ENCODE measurements around the gene ZNF469. TPM values are rescaled to one million over a fixed set of nuclear protein-coding genes. Genes with fewer than 3 reads are reported as not detected.

ZNF469 gene
- total and polyA plus RNA-seq, 9 donors: 3.7 to 11.5 (median 6.2) TPM

DNA sequence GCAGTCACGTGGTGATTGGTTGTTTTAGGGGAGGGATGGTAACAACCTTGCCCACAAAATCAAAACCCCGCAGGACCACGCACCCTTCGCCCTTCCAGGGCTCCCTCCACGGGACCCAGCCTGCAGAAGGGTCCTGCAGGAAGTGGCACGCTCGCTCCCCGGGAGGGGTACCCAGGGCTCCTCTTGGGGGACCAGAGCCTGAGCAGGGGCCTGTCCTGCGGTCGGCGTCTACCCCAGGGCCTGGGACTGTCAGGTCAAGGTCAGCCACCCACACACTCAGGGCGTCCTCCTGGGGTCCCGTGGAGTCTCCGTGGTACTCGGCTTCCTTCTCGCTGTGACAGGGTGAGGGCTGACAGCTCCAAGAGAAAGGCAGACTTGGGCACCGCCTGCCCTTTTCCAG, 33.9 kb downstream of the ZNF469 start:
- Histone ChIP-seq H3K4me3 (ENCODE audit: low read length) (no peak overlapping the region), H3K4me1 (ENCODE audit: control insufficient read depth, insufficient read depth, low read length) (peaks cover 4% of the 10 kb centered on the region), H3K27ac (ENCODE audit: low read length) (no peak overlapping the region), H3K27me3 (ENCODE audit: control insufficient read depth, insufficient read depth, low read length) (peaks cover 3% of the 10 kb centered on the region), H3K9me3 (replicated peaks; ENCODE audit: control insufficient read depth, low read depth, low read length) (no peaks in the 10 kb centered on the region), H3K36me3 (ENCODE audit: control insufficient read depth, insufficient read depth, low read length) (no peaks in the 10 kb centered on the region)
- 88% methylated on average over 14 of the region's 17 CpGs for WGBS (ENCODE audit: insufficient coverage)
- no peak for DNase-seq

DNA sequence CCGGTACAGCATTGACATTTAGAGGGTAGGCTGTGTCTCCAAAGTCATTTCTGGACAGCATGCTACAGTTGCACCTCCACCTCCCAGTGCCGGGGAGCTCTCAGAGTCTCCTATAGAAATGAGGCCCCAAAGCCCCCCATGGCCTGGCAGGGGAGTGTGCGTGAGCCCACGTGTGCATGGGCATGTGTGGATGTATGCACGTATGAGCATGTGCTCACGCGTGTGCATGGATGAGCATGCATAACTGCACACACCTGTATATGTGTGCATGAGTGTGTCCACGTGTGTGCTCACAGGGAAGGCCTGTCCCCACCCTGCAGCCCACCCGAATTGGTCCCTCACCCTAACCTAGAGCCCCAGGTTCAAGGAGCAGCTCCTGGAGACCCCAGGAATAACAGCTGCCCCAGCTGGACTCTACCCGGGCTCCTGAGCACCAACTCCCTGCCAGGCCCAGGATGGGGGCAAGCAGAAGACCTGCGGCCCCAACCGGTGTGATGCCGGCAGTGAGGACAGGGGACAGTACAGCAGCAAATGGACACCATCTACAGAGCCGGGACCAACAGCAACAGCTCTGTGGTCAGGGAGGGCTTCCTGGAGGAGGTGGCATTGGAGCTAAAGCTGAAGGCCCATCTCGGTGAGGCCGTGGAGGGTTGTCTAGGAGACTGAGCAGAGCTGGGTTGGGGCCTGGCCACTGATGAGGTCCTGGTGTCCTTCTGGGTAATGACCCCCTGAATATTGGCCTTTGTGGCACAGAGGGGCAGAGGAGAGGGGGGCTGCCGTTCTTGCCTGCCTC, 35.1 kb downstream of the ZNF469 start:
- DNase-seq: no peak
- H3K4me3 ChIP-seq (ENCODE audit: low read length): no peak overlapping the region
- H3K27me3 ChIP-seq (ENCODE audit: control insufficient read depth, insufficient read depth, low read length): peaks cover 4% of the 10 kb centered on the region
- H3K27ac ChIP-seq (ENCODE audit: low read length): no peak overlapping the region
- WGBS (ENCODE audit: insufficient coverage): 94% methylated on average over 9 of the region's 17 CpGs
- no peaks in the 10 kb centered on the region for H3K36me3 ChIP-seq (ENCODE audit: control insufficient read depth, insufficient read depth, low read length)
- H3K9me3 ChIP-seq (replicated peaks; ENCODE audit: control insufficient read depth, low read depth, low read length): no peaks in the 10 kb centered on the region
- peaks cover 4% of the 10 kb centered on the region for H3K4me1 ChIP-seq (ENCODE audit: control insufficient read depth, insufficient read depth, low read length)

DNA sequence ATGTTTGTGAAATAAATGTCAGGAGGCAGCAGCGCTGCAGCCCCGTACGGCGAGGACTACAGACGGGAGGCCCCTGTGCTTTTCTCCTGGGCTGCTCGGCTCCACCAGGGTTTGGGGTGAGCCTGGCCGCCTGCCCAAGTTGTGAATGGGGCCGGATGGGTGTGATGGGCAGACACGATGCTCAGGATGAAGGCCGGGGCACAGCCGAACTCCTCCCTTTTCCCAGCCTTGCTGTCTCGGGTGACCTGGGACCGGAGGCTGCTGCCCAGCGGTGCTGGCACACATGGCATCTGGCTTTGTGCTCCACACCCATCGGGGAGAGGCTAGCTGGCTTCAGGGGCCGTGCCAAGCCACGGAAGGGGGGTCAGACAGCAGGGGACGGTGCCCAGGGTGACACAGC, 36.1 kb downstream of the ZNF469 start:
- no peak for DNase-seq
- no peak overlapping the region for H3K4me3 ChIP-seq (ENCODE audit: low read length)
- no peaks in the 10 kb centered on the region for H3K9me3 ChIP-seq (replicated peaks; ENCODE audit: control insufficient read depth, low read depth, low read length)
- peaks cover 4% of the 10 kb centered on the region for H3K27me3 ChIP-seq (ENCODE audit: control insufficient read depth, insufficient read depth, low read length)
- no peak overlapping the region for H3K27ac ChIP-seq (ENCODE audit: low read length)
- peaks cover 4% of the 10 kb centered on the region for H3K4me1 ChIP-seq (ENCODE audit: control insufficient read depth, insufficient read depth, low read length)
- H3K36me3 ChIP-seq (ENCODE audit: control insufficient read depth, insufficient read depth, low read length): no peaks in the 10 kb centered on the region
- WGBS (ENCODE audit: insufficient coverage): 71% methylated on average over 18 of the region's 18 CpGs

DNA sequence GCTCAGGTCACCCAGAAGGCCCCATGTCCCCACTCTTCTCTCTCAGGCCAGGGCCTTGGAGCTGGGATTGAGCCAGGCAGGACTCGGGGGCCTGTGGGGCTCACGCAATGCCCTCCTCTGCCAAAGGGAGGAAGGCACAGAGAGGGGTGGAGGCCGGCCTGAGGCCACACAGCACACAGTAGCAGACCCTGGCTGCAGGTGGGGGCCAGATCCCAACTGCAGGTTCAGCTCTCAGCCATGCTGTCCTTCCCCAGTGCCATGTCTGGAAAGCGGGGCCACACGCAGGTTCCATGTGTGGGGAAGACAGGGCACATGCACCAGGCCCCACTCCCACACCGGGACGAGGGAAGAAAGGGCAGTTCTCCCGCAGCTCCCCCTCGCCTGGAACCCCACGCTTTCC, 37.0 kb downstream of the ZNF469 start:
- H3K9me3 ChIP-seq (replicated peaks; ENCODE audit: control insufficient read depth, low read depth, low read length): no peaks in the 10 kb centered on the region
- H3K4me1 ChIP-seq (ENCODE audit: control insufficient read depth, insufficient read depth, low read length): peaks cover 11% of the 10 kb centered on the region
- WGBS (ENCODE audit: insufficient coverage): 90% methylated on average over 5 of the region's 10 CpGs
- H3K36me3 ChIP-seq (ENCODE audit: control insufficient read depth, insufficient read depth, low read length): no peaks in the 10 kb centered on the region
- H3K4me3 ChIP-seq (ENCODE audit: low read length): no peak overlapping the region
- peaks cover 4% of the 10 kb centered on the region for H3K27me3 ChIP-seq (ENCODE audit: control insufficient read depth, insufficient read depth, low read length)
- no peak for DNase-seq
- no peak overlapping the region for H3K27ac ChIP-seq (ENCODE audit: low read length)

DNA sequence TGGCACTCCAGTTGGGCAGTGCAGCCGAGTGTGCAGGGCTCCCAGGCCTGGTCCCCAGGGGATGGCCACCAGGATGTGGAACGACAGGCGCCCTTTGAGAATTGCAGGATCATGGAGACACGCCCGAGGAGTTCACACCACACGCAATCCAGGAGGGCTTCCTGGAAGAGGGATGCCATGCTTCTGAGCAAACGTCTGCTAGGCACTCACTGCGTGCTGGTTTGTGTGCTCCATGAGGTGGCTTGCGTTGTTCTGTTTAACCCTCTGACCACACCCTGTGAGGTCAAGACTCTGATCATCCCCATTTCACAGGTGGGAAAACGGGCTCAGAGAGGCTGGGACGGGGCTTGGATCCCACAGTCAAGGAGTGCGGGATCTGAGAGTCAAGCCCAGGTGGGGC, 37.7 kb downstream of the ZNF469 start:
- Histone ChIP-seq H3K4me1 (ENCODE audit: control insufficient read depth, insufficient read depth, low read length) (peaks cover 17% of the 10 kb centered on the region), H3K9me3 (replicated peaks; ENCODE audit: control insufficient read depth, low read depth, low read length) (no peaks in the 10 kb centered on the region), H3K4me3 (ENCODE audit: low read length) (no peak overlapping the region), H3K27ac (ENCODE audit: low read length) (no peak overlapping the region), H3K27me3 (ENCODE audit: control insufficient read depth, insufficient read depth, low read length) (peaks cover 4% of the 10 kb centered on the region), H3K36me3 (ENCODE audit: control insufficient read depth, insufficient read depth, low read length) (no peaks in the 10 kb centered on the region)
- WGBS (ENCODE audit: insufficient coverage): 81% methylated on average over 12 of the region's 12 CpGs
- no peak for DNase-seq

DNA sequence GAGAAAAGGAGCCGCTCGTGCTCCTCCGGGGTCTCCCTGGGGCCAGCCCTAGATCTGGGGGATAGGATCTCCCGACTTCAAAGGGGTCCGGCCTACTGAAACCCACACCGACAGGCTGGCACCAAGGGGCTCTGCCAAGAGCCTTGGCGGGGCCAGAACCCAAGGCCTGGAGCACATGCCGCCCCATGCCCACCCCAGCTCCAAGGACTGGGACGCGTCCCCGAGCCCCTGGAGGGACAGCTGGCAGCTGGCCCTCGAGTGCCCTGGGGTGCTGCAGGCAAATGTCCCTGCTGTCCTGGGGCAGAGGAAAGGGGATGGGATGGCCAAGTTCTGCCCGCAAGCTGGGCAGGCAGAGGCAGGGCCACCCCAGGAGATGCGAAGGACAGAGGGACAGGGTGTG, 38.5 kb downstream of the ZNF469 start:
- H3K4me3 ChIP-seq (ENCODE audit: low read length): no peak overlapping the region
- no peak overlapping the region for H3K27ac ChIP-seq (ENCODE audit: low read length)
- H3K9me3 ChIP-seq (replicated peaks; ENCODE audit: control insufficient read depth, low read depth, low read length): no peaks in the 10 kb centered on the region
- peaks cover 15% of the 10 kb centered on the region for H3K4me1 ChIP-seq (ENCODE audit: control insufficient read depth, insufficient read depth, low read length)
- DNase-seq: no peak
- peaks cover 4% of the 10 kb centered on the region for H3K27me3 ChIP-seq (ENCODE audit: control insufficient read depth, insufficient read depth, low read length)
- no peaks in the 10 kb centered on the region for H3K36me3 ChIP-seq (ENCODE audit: control insufficient read depth, insufficient read depth, low read length)
- 77% methylated on average over 10 of the region's 14 CpGs for WGBS (ENCODE audit: insufficient coverage)

DNA sequence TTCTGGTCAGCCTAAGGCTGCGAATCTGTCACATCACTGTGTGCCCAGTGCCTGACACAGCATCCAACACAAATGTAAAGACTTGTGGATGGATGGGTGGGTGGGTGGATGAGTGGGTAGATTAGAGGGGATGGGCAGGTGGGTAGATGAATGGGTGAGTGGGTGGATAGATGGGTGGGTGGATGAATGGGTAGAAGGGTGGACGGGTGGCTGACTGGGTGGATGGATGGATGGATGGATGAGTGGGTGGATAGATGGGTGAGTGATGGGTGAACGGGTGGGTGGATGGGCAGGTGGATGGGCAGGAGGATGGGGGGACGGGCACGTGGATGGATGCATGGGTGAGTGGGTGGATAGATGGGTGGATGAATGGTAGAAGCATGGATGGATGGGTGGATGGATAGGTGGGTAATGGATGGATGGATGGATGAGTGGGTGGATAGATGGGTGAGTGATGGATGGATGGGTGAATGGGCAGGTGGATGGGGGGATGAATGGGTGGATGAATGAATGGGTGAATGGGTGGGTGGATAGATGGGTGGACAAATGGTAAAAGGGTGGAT, 39.2 kb downstream of the ZNF469 start:
- Histone ChIP-seq H3K27ac (ENCODE audit: low read length) (no peak overlapping the region), H3K4me1 (ENCODE audit: control insufficient read depth, insufficient read depth, low read length) (peaks cover 15% of the 10 kb centered on the region), H3K9me3 (replicated peaks; ENCODE audit: control insufficient read depth, low read depth, low read length) (no peaks in the 10 kb centered on the region), H3K36me3 (ENCODE audit: control insufficient read depth, insufficient read depth, low read length) (no peaks in the 10 kb centered on the region), H3K27me3 (ENCODE audit: control insufficient read depth, insufficient read depth, low read length) (peaks cover 4% of the 10 kb centered on the region), H3K4me3 (ENCODE audit: low read length) (no peak overlapping the region)
- WGBS (ENCODE audit: insufficient coverage): 66% methylated on average over 4 of the region's 5 CpGs
- no peak for DNase-seq

DNA sequence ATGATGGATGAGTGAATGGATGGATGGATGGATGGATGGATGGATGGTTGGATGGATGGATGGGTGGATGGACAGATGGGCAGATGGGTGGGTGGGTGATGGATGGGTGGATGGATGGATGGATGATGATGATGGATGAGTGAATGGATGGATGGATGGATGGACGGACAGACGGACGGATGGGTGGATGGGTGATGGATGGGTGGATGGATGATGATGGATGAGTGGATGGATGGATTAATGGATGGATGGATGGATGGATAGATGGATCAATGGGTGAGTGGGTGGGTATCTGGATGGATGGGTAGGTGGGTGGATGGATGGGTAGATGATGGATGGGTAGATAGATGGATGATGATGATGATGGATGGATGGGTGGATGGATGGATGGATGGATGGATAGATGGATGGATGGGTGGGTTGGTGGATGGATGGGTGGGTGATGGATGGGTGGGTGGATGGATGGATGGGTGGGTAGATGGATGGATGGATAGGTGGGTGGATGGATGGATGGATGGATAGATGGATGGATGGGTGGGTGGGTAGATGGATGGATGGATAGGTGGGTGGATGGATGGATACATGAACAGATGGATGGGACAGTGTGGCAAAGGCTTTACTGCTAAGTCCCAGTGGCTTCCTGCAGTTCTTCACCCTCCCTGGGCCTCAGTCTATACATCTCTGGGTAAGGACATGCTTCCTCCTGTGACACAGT, 40.1 kb downstream of the ZNF469 start:
- Histone ChIP-seq H3K27ac (ENCODE audit: low read length) (no peak overlapping the region), H3K4me3 (ENCODE audit: low read length) (no peak overlapping the region), H3K4me1 (ENCODE audit: control insufficient read depth, insufficient read depth, low read length) (peaks cover 15% of the 10 kb centered on the region), H3K9me3 (replicated peaks; ENCODE audit: control insufficient read depth, low read depth, low read length) (no peaks in the 10 kb centered on the region), H3K36me3 (ENCODE audit: control insufficient read depth, insufficient read depth, low read length) (no peaks in the 10 kb centered on the region), H3K27me3 (ENCODE audit: control insufficient read depth, insufficient read depth, low read length) (peaks cover 4% of the 10 kb centered on the region)
- no peak for DNase-seq
- 79% methylated on average over 3 of the region's 3 CpGs for WGBS (ENCODE audit: insufficient coverage)

DNA sequence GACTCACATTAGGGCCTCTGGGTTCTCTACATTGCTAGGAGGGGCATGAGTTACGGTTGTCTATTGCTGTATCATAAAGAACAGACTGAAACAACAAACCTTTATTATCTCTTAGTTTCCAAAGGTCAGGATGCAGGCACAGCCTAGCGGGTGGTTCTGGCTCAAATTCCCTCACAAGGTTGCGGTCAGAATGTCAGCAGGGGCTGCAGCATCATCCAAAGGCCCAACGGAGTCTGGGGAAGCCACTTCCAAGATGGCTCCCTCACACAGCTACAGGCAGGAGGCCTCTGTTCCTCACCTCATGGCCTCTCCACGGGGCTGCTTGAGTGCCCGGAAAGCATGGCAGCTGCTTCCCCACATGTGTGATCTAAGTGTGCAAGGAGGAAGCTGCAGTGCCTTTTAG, 40.7 kb downstream of the ZNF469 start:
- Histone ChIP-seq H3K4me1 (ENCODE audit: control insufficient read depth, insufficient read depth, low read length) (peaks cover 15% of the 10 kb centered on the region), H3K27ac (ENCODE audit: low read length) (no peak overlapping the region), H3K4me3 (ENCODE audit: low read length) (no peak overlapping the region), H3K36me3 (ENCODE audit: control insufficient read depth, insufficient read depth, low read length) (no peaks in the 10 kb centered on the region), H3K9me3 (replicated peaks; ENCODE audit: control insufficient read depth, low read depth, low read length) (no peaks in the 10 kb centered on the region), H3K27me3 (ENCODE audit: control insufficient read depth, insufficient read depth, low read length) (peaks cover 6% of the 10 kb centered on the region)
- DNase-seq: no peak
- WGBS (ENCODE audit: insufficient coverage): 100% methylated on average over 3 of the region's 6 CpGs

DNA sequence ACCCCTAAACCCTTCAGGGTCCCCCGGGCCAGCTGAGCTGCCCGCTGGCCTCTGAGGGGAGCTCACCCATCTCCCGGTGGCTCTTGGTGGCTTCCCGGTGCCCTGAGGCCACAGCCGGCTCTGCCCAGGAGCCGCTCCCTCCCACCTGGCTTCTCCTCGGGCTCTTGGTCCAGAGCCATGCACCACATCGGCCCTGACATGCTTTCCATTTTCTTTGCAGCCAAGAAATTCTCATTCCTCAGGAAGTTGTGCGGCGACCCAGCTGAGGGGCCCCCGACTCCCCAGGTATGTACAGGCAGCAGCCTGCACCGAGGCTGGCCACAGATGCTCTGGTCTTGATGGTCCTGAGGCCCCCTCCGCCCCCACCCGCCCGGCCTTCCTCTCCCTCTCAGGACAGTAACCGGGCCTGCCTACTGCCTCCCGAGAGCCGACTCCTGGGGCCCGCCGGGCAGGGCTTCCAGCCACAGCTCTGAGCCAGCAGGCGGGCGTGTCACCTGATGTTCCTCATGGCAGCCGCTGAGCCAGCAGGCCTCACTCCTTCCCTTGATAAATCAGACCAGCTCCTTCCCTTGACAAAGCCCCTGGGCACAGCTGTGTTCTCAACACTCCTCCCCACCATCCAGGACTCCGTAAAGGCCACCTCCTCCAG, 42.0 kb downstream of the ZNF469 start:
- Histone ChIP-seq H3K27me3 (ENCODE audit: control insufficient read depth, insufficient read depth, low read length) (peaks cover 14% of the 10 kb centered on the region), H3K27ac (ENCODE audit: low read length) (no peak overlapping the region), H3K36me3 (ENCODE audit: control insufficient read depth, insufficient read depth, low read length) (no peaks in the 10 kb centered on the region), H3K9me3 (replicated peaks; ENCODE audit: control insufficient read depth, low read depth, low read length) (no peaks in the 10 kb centered on the region), H3K4me3 (ENCODE audit: low read length) (no peak overlapping the region), H3K4me1 (ENCODE audit: control insufficient read depth, insufficient read depth, low read length) (peaks cover 24% of the 10 kb centered on the region)
- no peak for DNase-seq
- 17% methylated on average over 23 of the region's 24 CpGs for WGBS (ENCODE audit: insufficient coverage)

Data from muscle of leg (tissue), 11 donors.